OCI-LY1 (cell line): Measurements from ENCODE around the gene NDUFAF8.

Experiments
- H2AFZ ChIP-seq: fragments of 200-600 bp; sonication (generic), shearing (Covaris generic); 2 replicates; pipeline ENCODE4 v1.6.0; 2014; ENCODE audit warnings: antibody characterized with exemption, mild to moderate bottlenecking, low read length
- H3F3A ChIP-seq: fragments of 200-600 bp; sonication (generic), shearing (Covaris generic); 2 replicates; pipeline ENCODE4 v1.6.0; 2014; ENCODE audit warnings: mild to moderate bottlenecking, antibody characterized with exemption, low read length, moderate library complexity; ENCODE audit not compliant: insufficient read depth
- H3K27ac ChIP-seq: fragments of 200-600 bp; sonication (generic); 2 replicates; pipeline ENCODE4 v1.5.1; 2014; ENCODE audit warnings: low read length, mixed run types, mild to moderate bottlenecking, low read depth; ENCODE audit not compliant: poor library complexity, severe bottlenecking
- H3K27me3 ChIP-seq: fragments of 200-600 bp; sonication (generic); 2 replicates; pipeline ENCODE4 v1.6.0; 2014; ENCODE audit warnings: antibody characterized with exemption, mild to moderate bottlenecking, low read length, moderate library complexity; ENCODE audit not compliant: insufficient read depth
- H3K36me3 ChIP-seq: fragments of 200-600 bp; sonication (generic); 2 replicates; pipeline ENCODE4 v1.6.1; 2014; ENCODE audit warnings: mild to moderate bottlenecking, antibody characterized with exemption, low read length, moderate library complexity, mixed read lengths; ENCODE audit not compliant: insufficient read depth
- H3K4me1 ChIP-seq: fragments of 200-600 bp; sonication (generic); 2 replicates; pipeline ENCODE4 v1.5.1; 2014; ENCODE audit warnings: mild to moderate bottlenecking, low read length, moderate library complexity; ENCODE audit not compliant: insufficient read depth, severe bottlenecking
- H3K4me2 ChIP-seq: fragments of 200-600 bp; sonication (generic), shearing (Covaris generic); 2 replicates; pipeline ENCODE4 v1.6.1; 2014; ENCODE audit warnings: low read length
- H3K4me3 ChIP-seq: fragments of 200-600 bp; sonication (generic); 2 replicates; pipeline ENCODE4 v1.5.1; 2014; ENCODE audit warnings: low read length, low read depth, mild to moderate bottlenecking, mixed read lengths; ENCODE audit not compliant: poor library complexity, severe bottlenecking
- H3K79me2 ChIP-seq: fragments of 200-600 bp; shearing (Covaris generic); 2 replicates; pipeline ENCODE4 v1.6.1; 2016; ENCODE audit warnings: mixed run types, low read length, mixed read lengths; ENCODE audit not compliant: insufficient read depth
- H3K9ac ChIP-seq: fragments of 200-600 bp; sonication (generic), shearing (Covaris generic); 2 replicates; pipeline ENCODE4 v1.6.1; 2014; ENCODE audit warnings: mild to moderate bottlenecking, low read length, mixed read lengths
- H3K9me2 ChIP-seq: fragments of 200-600 bp; sonication (generic), shearing (Covaris generic); 2 replicates; pipeline ENCODE4 v1.6.1; 2014; ENCODE audit warnings: low read depth, mild to moderate bottlenecking, low read length, mixed read lengths
- H3K9me3 ChIP-seq: fragments of 200-600 bp; shearing (Covaris generic); 2 replicates; pipeline ENCODE4 v1.6.1; 2014; ENCODE audit warnings: low read length, mixed read lengths
- H4K20me1 ChIP-seq: fragments of 200-600 bp; sonication (generic), shearing (Covaris generic); 2 replicates; pipeline ENCODE4 v1.6.0; 2016; ENCODE audit warnings: mild to moderate bottlenecking, low read length; ENCODE audit not compliant: insufficient read depth
- CTCF ChIP-seq: fragments of 200-600 bp; sonication (generic), shearing (Covaris generic); IDR thresholded peaks from 2 replicates; pipeline ENCODE4 v1.5.1; 2017; ENCODE audit warnings: mild to moderate bottlenecking, antibody characterized with exemption, low read length, moderate library complexity, mixed read lengths
- EZH2 ChIP-seq: fragments of 200-600 bp; sonication (generic), shearing (Covaris generic); IDR thresholded peaks from 2 replicates; pipeline ENCODE4 v1.8.0; 2017; ENCODE audit warnings: borderline replicate concordance, mixed run types, mild to moderate bottlenecking, antibody characterized with exemption, low read length, moderate library complexity, mixed read lengths

NDUFAF8 gene

GRCh38 chr17:81234506-81234855 is 4.6 kb upstream of the NDUFAF8 start:
- no peaks in the 10 kb centered on the region for H3K9me2 ChIP-seq
- no peak overlapping the region for H3K4me3 ChIP-seq
- no peaks in the 10 kb centered on the region for H3K79me2 ChIP-seq
- peaks cover 11% of the 10 kb centered on the region for H3K4me1 ChIP-seq
- no peaks in the 10 kb centered on the region for H3K27me3 ChIP-seq
- H4K20me1 ChIP-seq: no peaks in the 10 kb centered on the region
- H3K4me2 ChIP-seq: no peak overlapping the region
- H3K27ac ChIP-seq: no peak overlapping the region
- peaks cover 21% of the 10 kb centered on the region for H3K36me3 ChIP-seq
- no peak overlapping the region for H2AFZ ChIP-seq
- TF ChIP-seq CTCF: no peak
- H3K9me3 ChIP-seq: no peaks in the 10 kb centered on the region
- no peak overlapping the region for H3K9ac ChIP-seq
- H3F3A ChIP-seq: no peaks in the 10 kb centered on the region

GRCh38 chr17:81234940-81235821 is 3.9 kb upstream of the NDUFAF8 start:
- no peak overlapping the region for H2AFZ ChIP-seq
- H3K9me3 ChIP-seq: no peaks in the 10 kb centered on the region
- H3K79me2 ChIP-seq: peaks cover 5% of the 10 kb centered on the region; the same call in 1 of the 2 replicates
- H4K20me1 ChIP-seq: no peaks in the 10 kb centered on the region
- no peaks in the 10 kb centered on the region for H3K9me2 ChIP-seq
- no peak overlapping the region for H3K9ac ChIP-seq
- H3K4me3 ChIP-seq: no peak overlapping the region
- TF ChIP-seq CTCF: no peak
- H3K4me2 ChIP-seq: no peak overlapping the region
- no peaks in the 10 kb centered on the region for H3F3A ChIP-seq
- no peaks in the 10 kb centered on the region for H3K27me3 ChIP-seq
- H3K27ac ChIP-seq: no peak overlapping the region
- peaks cover 14% of the 10 kb centered on the region for H3K36me3 ChIP-seq
- peaks cover 15% of the 10 kb centered on the region for H3K4me1 ChIP-seq

DNA sequence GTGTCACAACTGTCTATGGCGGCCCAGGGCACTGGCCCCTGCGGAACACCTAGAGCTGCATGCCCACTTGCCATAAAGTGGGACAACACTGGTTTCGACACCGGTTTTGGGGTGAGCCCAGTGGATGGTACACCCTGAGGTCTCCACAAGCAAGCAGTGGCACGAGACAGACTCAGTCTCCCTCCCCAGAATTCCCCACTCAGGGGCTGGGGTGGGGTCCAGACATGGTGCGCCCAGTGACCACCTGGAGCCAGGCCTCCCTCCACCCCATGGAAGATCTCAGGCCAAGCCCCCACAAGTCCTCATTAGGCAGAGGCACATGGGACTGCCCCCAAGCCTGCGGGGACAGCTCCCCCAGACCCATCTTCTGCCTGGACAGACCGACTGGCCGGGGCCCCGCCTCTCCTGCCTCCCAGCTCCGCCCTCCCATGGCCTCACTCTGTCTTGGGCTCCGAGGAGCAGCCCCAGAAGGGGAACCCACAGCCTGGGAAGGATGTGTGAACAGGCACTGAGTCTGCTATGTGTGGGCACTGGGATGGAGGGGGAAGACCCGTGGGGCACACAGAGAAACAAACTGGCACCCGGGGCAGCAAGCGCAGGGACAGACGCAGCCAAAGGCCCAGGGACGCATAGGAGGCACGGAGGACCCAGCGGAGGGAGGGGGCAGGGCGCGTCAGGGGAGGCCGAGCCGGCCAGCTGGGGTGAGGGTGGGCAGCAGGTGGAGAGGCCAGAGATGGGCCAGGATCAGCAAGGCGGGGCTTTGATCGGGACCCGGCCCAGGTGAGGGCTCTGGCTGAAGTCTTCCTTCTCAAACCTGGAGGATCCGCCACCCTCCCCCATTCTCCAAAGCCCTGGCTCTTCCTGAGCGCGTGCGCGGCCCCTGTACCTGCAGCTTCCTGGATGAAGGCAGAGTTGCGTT is 3.0 kb upstream of the NDUFAF8 start:
- Histone ChIP-seq H3F3A (no peaks in the 10 kb centered on the region), H3K79me2 (peaks cover 7% of the 10 kb centered on the region; the same call in 1 of the 2 replicates), H3K27me3 (no peaks in the 10 kb centered on the region), H3K9ac (no peak overlapping the region), H3K36me3 (peaks cover 10% of the 10 kb centered on the region), H3K4me2 (no peak overlapping the region), H4K20me1 (no peaks in the 10 kb centered on the region), H3K9me3 (no peaks in the 10 kb centered on the region), H3K4me3 (no peak overlapping the region), H3K4me1 (peaks cover 24% of the 10 kb centered on the region), H3K27ac (no peak overlapping the region), H2AFZ (no peak overlapping the region), H3K9me2 (no peaks in the 10 kb centered on the region)
- no peak for TF ChIP-seq EZH2
- TF ChIP-seq CTCF: no peak
